GM12878 (cell line): ENCODE data around the gene CAMTA1. TPM values are rescaled to one million over a fixed set of nuclear protein-coding genes. Genes with fewer than 3 reads are reported as not detected.

Experiments used
- ATAC-seq: fragments of 200-7000 bp; cut with Tn5 transposase; 3 replicates; pipeline ENCODE4 v1.9.1; 2020; ENCODE audit warnings: mild to moderate bottlenecking, moderate library complexity
- BruUV-seq: library from RNA; stranded (reverse); fragments of 400-500 nt; replicated peaks from 2 replicates; lab custom pipeline; 2021; lab: Mats Ljungman, UMichigan
- CTCF ChIA-PET: fragments of 300-600 bp; sonication (Branson Sonifier 250); formaldehyde crosslinking; extraction: SDS; loops from one replicate; lab custom pipeline; 2021; ENCODE audit warnings: inconsistent platforms; lab: Yijun Ruan, JAX
- POLR2A ChIA-PET: fragments of 350-600 bp; formaldehyde crosslinking; extraction: SDS; loops from one replicate; lab custom pipeline; 2021; ENCODE audit warnings: inconsistent platforms; lab: Charles Lee
- RAD21 ChIA-PET: fragments of 300-600 bp; sonication (Branson Sonifier 250); formaldehyde crosslinking; loops from one replicate; lab custom pipeline; 2023; ENCODE audit warnings: antibody characterized with exemption; ENCODE audit not compliant: unreplicated experiment; lab: Charles Lee
- SMC1A ChIA-PET: fragments of 300-600 bp; sonication (Branson Sonifier 250); formaldehyde crosslinking; loops from one replicate; lab custom pipeline; 2023; ENCODE audit not compliant: unreplicated experiment, uncharacterized antibody; lab: Charles Lee
- DNase-seq: peaks from one replicate; pipeline ENCODE4 v3.0.0-alpha.2; 2011; ENCODE audit warnings: low read depth, low spot score
- FAIRE-seq: peaks from 3 replicates; lab custom pipeline; 2011; peaks lifted over from hg19 to GRCh38; lab: Jason Lieb, UNC
- H2AFZ ChIP-seq: 2 replicates; pipeline ENCODE4 v1.6.0; 2011; ENCODE audit warnings: low read depth, low read length, control low read depth; ENCODE audit not compliant: control insufficient read depth
- H3K27ac ChIP-seq: 2 replicates; pipeline ENCODE4 v1.5.1; 2011; ENCODE audit warnings: control low read depth; ENCODE audit not compliant: control insufficient read depth, insufficient read depth
- H3K27me3 ChIP-seq, 2 experiments: replicated peaks in 1 of 2; 2 replicates each; pipeline versions ENCODE4 v1.6.0 to v1.6.1; 2011; ENCODE audit warnings: low read length in 1 of 2; ENCODE audit not compliant: control insufficient read depth in 2 of 2, insufficient read depth in 2 of 2
- H3K36me3 ChIP-seq, 2 experiments: 2 replicates each; pipeline ENCODE4 v1.5.1; 2011; ENCODE audit warnings: low read length in 1 of 2; ENCODE audit not compliant: control insufficient read depth in 2 of 2, insufficient read depth in 2 of 2
- H3K4me1 ChIP-seq: 2 replicates; pipeline ENCODE4 v1.6.1; 2011; ENCODE audit warnings: mild to moderate bottlenecking, low read length, moderate library complexity, mixed read lengths; ENCODE audit not compliant: control insufficient read depth, insufficient read depth
- H3K4me2 ChIP-seq: 2 replicates; pipeline ENCODE4 v1.6.0; 2011; ENCODE audit warnings: control low read depth; ENCODE audit not compliant: control insufficient read depth, insufficient read depth
- H3K4me3 ChIP-seq: fragments of 200-600 bp; sonication (generic); 2 replicates; pipeline ENCODE4 v1.5.1; 2016
- H3K79me2 ChIP-seq: 2 replicates; pipeline ENCODE4 v1.6.0; 2011; ENCODE audit warnings: low read length; ENCODE audit not compliant: control insufficient read depth, insufficient read depth
- H3K9ac ChIP-seq: 2 replicates; pipeline ENCODE4 v1.8.0; 2011; ENCODE audit warnings: low read length, control low read depth, mixed read lengths; ENCODE audit not compliant: control insufficient read depth, insufficient read depth
- H3K9me3 ChIP-seq: replicated peaks from 3 replicates; pipeline ENCODE4 v1.5.1; 2011; ENCODE audit warnings: mild to moderate bottlenecking, low read length; ENCODE audit not compliant: control insufficient read depth, insufficient read depth
- H4K20me1 ChIP-seq: 2 replicates; pipeline ENCODE4 v1.6.0; 2011; ENCODE audit not compliant: control insufficient read depth, insufficient read depth
- ASH2L ChIP-seq: fragments of 300-600, 200-600 bp; sonication (generic); IDR thresholded peaks from 2 replicates; pipeline ENCODE4 v1.6.1; 2017; ENCODE audit warnings: low read depth, mild to moderate bottlenecking, borderline replicate concordance
- CHD1 ChIP-seq: IDR thresholded peaks from 2 replicates; pipeline ENCODE4 v1.6.1; 2012; ENCODE audit warnings: low read depth, low read length, improper control_type of control experiment
- PRDM15 ChIP-seq: fragments of 450-650 bp; formaldehyde crosslinking; IDR thresholded peaks from 2 replicates; pipeline ENCODE4 v1.4.0; 2020; ENCODE audit warnings: mild to moderate bottlenecking, moderate library complexity
- RBBP5 ChIP-seq: fragments of 200-600 bp; sonication (generic); conservative IDR thresholded peaks from 2 replicates; pipeline ENCODE4 v1.6.1; 2016
- ZNF24 ChIP-seq: fragments of 450-650 bp; IDR thresholded peaks from 2 replicates; pipeline ENCODE4 v1.6.1; 2017; ENCODE audit warnings: antibody characterized with exemption, mild to moderate bottlenecking
- WGBS: methylation state at CpG from one replicate; pipeline ENCODE4 v1.1.6; 2016; ENCODE audit warnings: low lambda C conversion rate; ENCODE audit not compliant: insufficient replicate concordance, insufficient coverage; ENCODE audit errors: missing lambda C conversion rate; 5-methylcytosine and 5-hydroxymethylcytosine counted together
- in situ Hi-C: fragments of 300-500 bp; cut with MboI; formaldehyde crosslinking; loops from 9 replicates; pipeline ENCODE4 v1.14.3; 2018; ENCODE audit warnings: mixed read lengths
- intact Hi-C: fragments of 100-400 bp; cut with micrococcal nuclease; formaldehyde crosslinking; loops from one replicate; pipeline ENCODE4 v1.14.2; 2022; ENCODE audit not compliant: unreplicated experiment
- polyA plus RNA-seq, 11 experiments: library from polyadenylated mRNA; depleted of rRNA in 4 of 11; unstranded in 6 of 11; stranded (reverse) in 5 of 11; fragments of >200 nt; fragmentation: Nextera tagmentation in 4 of 11; fragmentation: Illumina TruSeq in 1 of 11; extraction: Ambion mirVana in 4 of 11; extraction: Trizol in 1 of 11; gene quantifications; 1 replicate in 1 of 11; 2 replicates in 10 of 11; pipeline versions ENCODE4 v1.2.1 to v1.2.3, GENCODE V29; 2011 to 2016; ENCODE audit warnings: inconsistent platforms in 2 of 11, missing spikeins in 2 of 11, low read depth in 1 of 11
- total RNA-seq, 4 experiments: library from RNA; depleted of rRNA in 3 of 4; stranded (reverse); fragments of >200 nt in 3 of 4; fragmentation: Illumina TruSeq in 1 of 4; extraction: Trizol in 1 of 4; gene quantifications; 2 replicates each; pipeline versions ENCODE4 v1.2.1 to v1.2.3, GENCODE V29; 2013 to 2021

Gene CAMTA1
- total and polyA plus RNA-seq, 10 of the 15 experiments (the other 5 are each of a cell fraction or from before 2014, with no cell fraction given) = 37.7 to 148 (median 76.4) TPM

DNA sequence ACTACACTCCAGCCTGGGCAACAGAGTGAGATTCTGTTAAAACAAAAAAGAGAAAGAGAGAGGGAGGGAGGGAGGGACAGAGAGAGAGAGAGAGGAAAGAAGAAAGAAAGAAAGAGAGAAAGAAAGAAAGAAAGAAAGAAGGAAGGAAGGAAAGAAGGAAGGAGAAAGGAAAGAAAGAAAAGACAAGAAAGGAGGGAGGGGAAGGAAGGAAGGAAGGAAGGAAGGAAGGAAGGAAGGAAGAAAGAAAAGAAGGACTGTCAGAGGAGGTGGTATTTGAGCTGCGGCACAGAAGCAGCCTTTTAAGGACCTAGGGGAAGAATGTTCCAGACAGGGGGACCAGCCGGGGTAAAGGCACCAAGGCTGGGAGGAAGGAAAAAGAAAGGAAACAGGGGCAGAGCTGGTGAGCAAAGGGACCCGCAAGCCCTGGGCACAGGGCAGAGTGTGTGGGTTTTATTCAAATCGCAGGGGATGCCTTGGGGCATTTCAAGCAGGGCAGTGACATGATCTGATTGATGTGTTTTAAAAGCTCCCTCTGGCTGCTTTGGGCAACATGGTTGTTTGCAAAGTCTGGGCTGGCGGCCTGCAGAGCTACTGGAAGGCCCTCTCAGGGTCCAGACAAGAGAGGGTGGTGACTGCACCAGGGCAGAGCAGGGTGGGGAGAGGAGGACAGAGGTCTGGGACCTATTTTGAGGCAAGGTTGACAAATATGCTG lies 808.9 kb downstream of the CAMTA1 start:
- no TSS peak for BruUV-seq
- RAD21 ChIA-PET = no interaction called here
- no peak for TF ChIP-seq ASH2L
- TF ChIP-seq RBBP5 = no peak
- no peak for TF ChIP-seq PRDM15
- TF ChIP-seq CHD1 = no peak
- TF ChIP-seq ZNF24 = no peak
- no peak for DNase-seq
- FAIRE-seq = no peak
- H3K9me3 ChIP-seq = no peaks in the 10 kb centered on the region
- SMC1A ChIA-PET = interaction anchor here (0.7 kb wide), 1 partner anchor 300 kb away, joined by 3 read pairs; no protein-coding TSS in a partner anchor
- peaks cover 2% of the 10 kb centered on the region in 2 experiments; a peak in 3 of 4 replicates for H3K27me3 ChIP-seq
- no peak for ATAC-seq
- 23% methylated on average over 5 of the region's 5 CpGs for WGBS
- H3K4me3 ChIP-seq = no peak overlapping the region
- intact Hi-C loops = no loop called here
- no peaks in the 10 kb centered on the region for H3K79me2 ChIP-seq
- H3K27ac ChIP-seq = no peak overlapping the region
- no peak overlapping the region for H2AFZ ChIP-seq
- CTCF ChIA-PET = no interaction called here
- no peak overlapping the region for H3K9ac ChIP-seq
- in situ Hi-C loops = no loop called here
- POLR2A ChIA-PET = no interaction called here
- H3K36me3 ChIP-seq = no peaks in the 10 kb centered on the region
- no peak overlapping the region for H3K4me2 ChIP-seq
- H4K20me1 ChIP-seq = no peaks in the 10 kb centered on the region; the same call in 1 of the 2 replicates
- no peaks in the 10 kb centered on the region for H3K4me1 ChIP-seq
